Keratinocyte (primary cell): ENCODE data around the gene CCDC61. TPM values are rescaled to one million over a fixed set of nuclear protein-coding genes. Genes with fewer than 3 reads are reported as not detected.

ENCODE experiments used
- DNase-seq: peaks from one replicate; pipeline ENCODE4 v3.0.0-alpha.2; 2011; ENCODE audit warnings: low read depth, missing footprints, low spot score
- FAIRE-seq: peaks from 2 replicates; lab custom pipeline; 2011; peaks lifted over from hg19 to GRCh38; lab: Jason Lieb, UNC
- H2AFZ ChIP-seq: 2 replicates; pipeline ENCODE4 v1.6.0; 2012; ENCODE audit warnings: low read length, control low read depth, inconsistent platforms; ENCODE audit not compliant: control insufficient read depth
- H3K27ac ChIP-seq: 2 replicates; pipeline ENCODE4 v1.5.1; 2011; ENCODE audit warnings: low read length; ENCODE audit not compliant: control insufficient read depth, insufficient read depth
- H3K27me3 ChIP-seq: 3 replicates; pipeline ENCODE4 v1.6.0; 2011; ENCODE audit warnings: low read length; ENCODE audit not compliant: control insufficient read depth, insufficient read depth; ENCODE audit errors: extremely low read depth
- H3K36me3 ChIP-seq, 2 experiments: 2 replicates in 1 of 2; 3 replicates in 1 of 2; pipeline ENCODE4 v1.5.1; 2011; ENCODE audit warnings: low read length in 2 of 2, mild to moderate bottlenecking in 1 of 2; ENCODE audit not compliant: control insufficient read depth in 2 of 2, insufficient read depth in 2 of 2; ENCODE audit errors: extremely low read depth in 1 of 2
- H3K4me1 ChIP-seq: 3 replicates; pipeline ENCODE4 v1.5.1; 2011; ENCODE audit warnings: low read length; ENCODE audit not compliant: control insufficient read depth, insufficient read depth; ENCODE audit errors: extremely low read depth
- H3K4me2 ChIP-seq: 3 replicates; pipeline ENCODE4 v1.6.0; 2011; ENCODE audit warnings: low read depth, low read length; ENCODE audit not compliant: control insufficient read depth, insufficient read depth; ENCODE audit errors: extremely low read depth
- H3K4me3 ChIP-seq, 3 experiments: fragments of 200-600 bp in 1 of 3; sonication (generic) in 1 of 3; 2 replicates in 2 of 3; 3 replicates in 1 of 3; pipeline ENCODE4 v1.5.1; 2011 to 2016; ENCODE audit warnings: low read length in 3 of 3, mild to moderate bottlenecking in 3 of 3, control low read depth in 2 of 3, inconsistent platforms in 1 of 3, low read depth in 1 of 3, mixed read lengths in 1 of 3, mixed run types in 1 of 3, moderate library complexity in 1 of 3; ENCODE audit not compliant: control insufficient read depth in 2 of 3, insufficient read depth in 2 of 3; ENCODE audit errors: extremely low read depth in 1 of 3
- H3K79me2 ChIP-seq: 2 replicates; pipeline ENCODE4 v1.6.0; 2012; ENCODE audit warnings: low read length; ENCODE audit not compliant: control insufficient read depth, insufficient read depth
- H3K9ac ChIP-seq: 3 replicates; pipeline ENCODE4 v1.6.0; 2011; ENCODE audit warnings: low read length; ENCODE audit not compliant: control insufficient read depth, insufficient read depth; ENCODE audit errors: extremely low read depth
- H3K9me1 ChIP-seq: 3 replicates; pipeline ENCODE4 v1.6.0; 2011; ENCODE audit warnings: low read length; ENCODE audit not compliant: control insufficient read depth, insufficient read depth; ENCODE audit errors: extremely low read depth
- H3K9me3 ChIP-seq: 2 replicates; pipeline ENCODE4 v1.5.1; 2012; ENCODE audit warnings: low read depth, low read length; ENCODE audit not compliant: control insufficient read depth
- H4K20me1 ChIP-seq: 3 replicates; pipeline ENCODE4 v1.6.0; 2011; ENCODE audit warnings: low read length; ENCODE audit not compliant: control insufficient read depth, insufficient read depth; ENCODE audit errors: extremely low read depth
- EZH2 ChIP-seq: IDR thresholded peaks from one replicate; pipeline ENCODE4 v1.6.1; 2012; ENCODE audit warnings: inconsistent platforms, mild to moderate bottlenecking, low read length, moderate library complexity
- dilution Hi-C: fragments of 300-500 bp; cut with MboI; formaldehyde crosslinking; loops from one replicate; pipeline ENCODE4 v1.7.0; 2020; ENCODE audit warnings: low sequenced_read_pairs; ENCODE audit not compliant: extremely low pct_ligation_motif_present
- polyA plus RNA-seq, 5 experiments: library from polyadenylated mRNA; depleted of rRNA in 3 of 5; stranded (reverse) in 3 of 5; stranded (forward) in 1 of 5; unstranded in 1 of 5; fragments of >200 nt; gene quantifications; 1 replicate in 1 of 5; 2 replicates in 3 of 5; 3 replicates in 1 of 5; pipeline versions ENCODE4 v1.2.1 to v1.2.3, GENCODE V29; 2011 to 2012; ENCODE audit warnings: missing spikeins in 2 of 5, low read depth in 1 of 5, low replicate concordance in 1 of 5
- TF ChIP-seq, protein P1 (sequence below), 3 experiments: IDR thresholded peaks in 1 of 3; conservative IDR thresholded peaks in 1 of 3; optimal IDR thresholded peaks in 1 of 3; 2 replicates in 2 of 3; 3 replicates in 1 of 3; pipeline versions ENCODE3 to v1.5.1; 2011; ENCODE audit warnings: low read length in 3 of 3, mild to moderate bottlenecking in 3 of 3, moderate library complexity in 2 of 3, control low read depth in 1 of 3, inconsistent platforms in 1 of 3; ENCODE audit not compliant: insufficient read depth in 2 of 3; ENCODE audit errors: extremely low read depth in 1 of 3

Gene CCDC61
- polyA plus RNA-seq, 1 donor (not counting 4 experiments of a cell fraction or from before 2014, with no cell fraction given), result 5.8 TPM

DNA sequence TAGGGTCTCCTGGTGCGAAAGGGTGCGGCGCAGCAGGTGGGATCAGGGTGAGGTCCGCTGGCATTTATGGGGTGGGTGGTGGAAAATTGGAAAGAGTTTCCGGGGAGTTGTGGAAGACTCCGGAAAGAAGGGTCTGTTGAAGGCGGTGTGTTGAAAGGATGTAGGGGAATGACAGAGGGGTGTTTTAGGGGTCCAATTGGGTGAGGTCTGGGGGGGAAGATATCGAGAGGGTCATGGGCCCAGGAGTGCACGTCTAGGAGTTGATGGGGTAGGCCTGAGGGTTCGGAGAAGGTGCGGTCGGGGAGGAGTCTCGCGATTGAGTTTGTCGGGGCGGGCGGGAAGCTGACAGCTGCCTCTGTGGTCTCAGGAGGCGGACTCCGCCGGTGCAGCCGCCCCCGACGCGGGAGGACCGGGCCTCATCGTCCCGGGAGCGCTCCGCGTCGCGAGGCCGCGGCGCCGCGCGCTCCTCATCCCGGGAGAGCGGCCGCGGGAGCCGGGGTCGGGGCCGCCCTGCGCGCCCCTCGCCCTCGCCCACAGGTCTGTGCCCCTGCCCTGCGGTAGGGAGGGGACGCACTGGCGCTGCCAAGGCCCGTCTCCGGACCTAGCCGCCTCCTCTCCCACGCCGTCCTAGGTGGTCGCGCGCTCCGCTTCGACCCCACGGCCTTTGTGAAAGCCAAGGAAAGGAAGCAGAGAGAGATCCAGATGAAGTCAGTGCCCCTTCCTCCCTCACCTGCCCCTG is 20.6 kb downstream of the CCDC61 start:
- Histone ChIP-seq H3K9me1 (no peaks in the 10 kb centered on the region), H3K9ac (peak overlapping the region; percentile 37), H3K4me2 (peak overlapping the region; percentile 91), H3K79me2 (no peaks in the 10 kb centered on the region), H3K27me3 (peaks cover 5% of the 10 kb centered on the region), H2AFZ (no peak overlapping the region), H3K4me3 (peak overlapping the region in 2 of 3 experiments; percentile 62 to 79), H3K4me1 (peaks cover 26% of the 10 kb centered on the region), H3K36me3 (peaks cover 0 to 4% of the 10 kb centered on the region in 2 experiments), H3K9me3 (no peaks in the 10 kb centered on the region), H4K20me1 (peaks cover 2% of the 10 kb centered on the region), H3K27ac (no peak overlapping the region)
- dilution Hi-C loops, result no loop called here
- FAIRE-seq, result no peak
- peak; percentile 62 for TF ChIP-seq EZH2
- TF ChIP-seq, protein P1, sequence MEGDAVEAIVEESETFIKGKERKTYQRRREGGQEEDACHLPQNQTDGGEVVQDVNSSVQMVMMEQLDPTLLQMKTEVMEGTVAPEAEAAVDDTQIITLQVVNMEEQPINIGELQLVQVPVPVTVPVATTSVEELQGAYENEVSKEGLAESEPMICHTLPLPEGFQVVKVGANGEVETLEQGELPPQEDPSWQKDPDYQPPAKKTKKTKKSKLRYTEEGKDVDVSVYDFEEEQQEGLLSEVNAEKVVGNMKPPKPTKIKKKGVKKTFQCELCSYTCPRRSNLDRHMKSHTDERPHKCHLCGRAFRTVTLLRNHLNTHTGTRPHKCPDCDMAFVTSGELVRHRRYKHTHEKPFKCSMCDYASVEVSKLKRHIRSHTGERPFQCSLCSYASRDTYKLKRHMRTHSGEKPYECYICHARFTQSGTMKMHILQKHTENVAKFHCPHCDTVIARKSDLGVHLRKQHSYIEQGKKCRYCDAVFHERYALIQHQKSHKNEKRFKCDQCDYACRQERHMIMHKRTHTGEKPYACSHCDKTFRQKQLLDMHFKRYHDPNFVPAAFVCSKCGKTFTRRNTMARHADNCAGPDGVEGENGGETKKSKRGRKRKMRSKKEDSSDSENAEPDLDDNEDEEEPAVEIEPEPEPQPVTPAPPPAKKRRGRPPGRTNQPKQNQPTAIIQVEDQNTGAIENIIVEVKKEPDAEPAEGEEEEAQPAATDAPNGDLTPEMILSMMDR (optimal IDR thresholded peaks at IDR 0.05 in 1 of 3, IDR thresholded peaks at IDR 0.05 in 1 of 3, conservative IDR thresholded peaks at IDR 0.05 in 1 of 3; ENCODE audit: extremely low read depth in 1 of 3, insufficient read depth in 2 of 3, low read length in 3 of 3), result no peak
- no peak for DNase-seq

DNA sequence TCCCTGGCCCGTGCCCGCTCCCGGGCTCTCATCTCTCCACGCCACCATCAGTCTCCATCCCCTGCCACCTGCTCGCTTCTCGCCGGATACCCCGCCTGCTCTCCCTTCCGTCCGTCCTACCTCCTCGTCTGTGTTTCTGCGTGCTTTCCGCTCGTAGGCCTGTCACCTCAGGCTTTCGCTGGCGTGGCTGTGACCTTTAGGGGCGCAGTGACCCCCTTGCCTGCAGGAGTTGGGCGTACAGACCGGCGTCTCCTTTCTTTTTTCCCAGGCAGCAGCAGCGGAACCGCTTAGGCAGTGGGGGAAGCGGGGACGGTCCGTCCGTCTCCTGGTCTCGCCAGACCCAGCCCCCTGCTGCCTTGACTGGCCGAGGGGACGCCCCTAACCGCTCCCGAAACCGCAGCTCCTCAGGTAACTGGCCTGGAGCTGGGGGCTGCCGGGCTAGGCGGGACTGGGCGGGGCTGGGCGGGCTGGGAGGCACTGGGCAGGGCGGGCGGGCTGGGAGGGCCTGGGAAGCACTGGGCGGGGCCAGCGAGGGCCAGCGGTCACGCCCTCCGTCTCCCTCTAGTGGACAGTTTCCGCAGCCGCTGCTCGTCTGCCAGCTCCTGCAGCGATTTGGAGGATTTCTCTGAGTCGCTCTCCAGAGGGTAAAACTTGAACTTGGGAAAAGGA is 21.3 kb downstream of the CCDC61 start:
- Histone ChIP-seq H2AFZ (peak overlapping the region; percentile 8), H3K4me3 (peak overlapping the region; percentile 7 to 79 (median 62)), H3K9ac (peak overlapping the region; percentile 37), H3K27me3 (peaks cover 5% of the 10 kb centered on the region), H4K20me1 (peaks cover 2% of the 10 kb centered on the region), H3K79me2 (no peaks in the 10 kb centered on the region), H3K9me3 (no peaks in the 10 kb centered on the region), H3K27ac (no peak overlapping the region), H3K9me1 (no peaks in the 10 kb centered on the region), H3K4me2 (peak overlapping the region; percentile 91), H3K4me1 (peaks cover 33% of the 10 kb centered on the region), H3K36me3 (peaks cover 0 to 4% of the 10 kb centered on the region in 2 experiments)
- DNase-seq, result no peak
- dilution Hi-C loops, result no loop called here
- TF ChIP-seq, protein P1 (optimal IDR thresholded peaks at IDR 0.05 in 1 of 3, IDR thresholded peaks at IDR 0.05 in 1 of 3, conservative IDR thresholded peaks at IDR 0.05 in 1 of 3; ENCODE audit: extremely low read depth in 1 of 3, insufficient read depth in 2 of 3, low read length in 3 of 3), result peak; percentile 60 to 86 (median 80)
- peak; percentile 10 for TF ChIP-seq EZH2
- FAIRE-seq, result peak; percentile 39
